SJSA1 (cell line): Measurements from ENCODE around the gene GPD2. TPM values are rescaled to one million over a fixed set of nuclear protein-coding genes. Genes with fewer than 3 reads are reported as not detected.

Source experiments
- DNase-seq, 2 experiments: peaks; one replicate each; pipeline ENCODE4 v3.0.0-alpha.2; 2015 to 2020; ENCODE audit warnings: low spot score in 2 of 2, low read depth in 1 of 2
- H3K27ac ChIP-seq: fragments of 250-450 bp; sonication (Bioruptor Pico); 2 replicates; pipeline ENCODE4 v1.5.1; 2020; ENCODE audit warnings: mild to moderate bottlenecking, moderate library complexity
- H3K27me3 ChIP-seq: fragments of 250-450 bp; sonication (Bioruptor Pico); replicated peaks from 2 replicates; pipeline ENCODE4 v1.5.1; 2020; ENCODE audit warnings: mild to moderate bottlenecking, moderate library complexity
- H3K36me3 ChIP-seq: fragments of 250-450 bp; sonication (Bioruptor Pico); 2 replicates; pipeline ENCODE4 v1.5.1; 2020; ENCODE audit warnings: mild to moderate bottlenecking
- H3K4me1 ChIP-seq: fragments of 250-450 bp; sonication (Bioruptor Pico); replicated peaks from 2 replicates; pipeline ENCODE4 v1.6.1; 2021; ENCODE audit warnings: mild to moderate bottlenecking
- H3K4me3 ChIP-seq: fragments of 250-450 bp; sonication (Bioruptor Pico); 2 replicates; pipeline ENCODE4 v1.5.1; 2020; ENCODE audit warnings: mild to moderate bottlenecking
- H3K9me3 ChIP-seq: fragments of 250-450 bp; sonication (Bioruptor Pico); replicated peaks from 2 replicates; pipeline ENCODE4 v1.5.1; 2020; ENCODE audit warnings: mild to moderate bottlenecking
- total RNA-seq: library from RNA; depleted of rRNA; stranded (reverse); fragments of >200 nt; shearing (Covaris generic); gene quantifications from 2 replicates; pipeline ENCODE4 v1.2.3, GENCODE V29; 2014

Gene GPD2
- total RNA-seq, 1 experiment from 2014 or later, result 218 TPM

GRCh38 chr2:156447761-156448160, 11.6 kb downstream of the GPD2 start:
- peaks cover 6% of the 10 kb centered on the region; the same call in 1 of the 2 replicates for H3K36me3 ChIP-seq
- H3K27me3 ChIP-seq, result no peaks in the 10 kb centered on the region
- H3K4me1 ChIP-seq, result peaks cover 14% of the 10 kb centered on the region
- no peak overlapping the region for H3K4me3 ChIP-seq
- no peak for DNase-seq
- no peaks in the 10 kb centered on the region for H3K9me3 ChIP-seq
- no peak overlapping the region for H3K27ac ChIP-seq

GRCh38 chr2:156448766-156449165, 12.6 kb downstream of the GPD2 start:
- Histone ChIP-seq H3K27me3 (no peaks in the 10 kb centered on the region), H3K36me3 (peaks cover 12% of the 10 kb centered on the region), H3K9me3 (no peaks in the 10 kb centered on the region), H3K27ac (no peak overlapping the region), H3K4me3 (no peak overlapping the region), H3K4me1 (peaks cover 14% of the 10 kb centered on the region)
- no peak for DNase-seq

- H3K4me3 ChIP-seq, result no peak overlapping the region
- H3K4me1 ChIP-seq, result peaks cover 33% of the 10 kb centered on the region
- H3K27me3 ChIP-seq, result no peaks in the 10 kb centered on the region
- DNase-seq, result no peak
- H3K27ac ChIP-seq, result no peak overlapping the region
- peaks cover 12% of the 10 kb centered on the region for H3K36me3 ChIP-seq
- H3K9me3 ChIP-seq, result no peaks in the 10 kb centered on the region
Measured at GRCh38 chr2:156452971-156453370, 16.8 kb downstream of the GPD2 start.

- H3K27ac ChIP-seq, result peak overlapping the region; percentile 51
- no peaks in the 10 kb centered on the region for H3K9me3 ChIP-seq
- H3K36me3 ChIP-seq, result peaks cover 7% of the 10 kb centered on the region
- peak in 1 of 2 experiments; percentile 51 for DNase-seq
- peaks cover 36% of the 10 kb centered on the region for H3K4me1 ChIP-seq
- H3K27me3 ChIP-seq, result no peaks in the 10 kb centered on the region
- H3K4me3 ChIP-seq, result no peak overlapping the region
Measured at GRCh38 chr2:156455361-156455975, 19.3 kb downstream of the GPD2 start.

- no peaks in the 10 kb centered on the region for H3K27me3 ChIP-seq
- peaks cover 7% of the 10 kb centered on the region for H3K36me3 ChIP-seq
- H3K4me3 ChIP-seq, result no peak overlapping the region
- peaks cover 40% of the 10 kb centered on the region for H3K4me1 ChIP-seq
- DNase-seq, result no peak
- no peak overlapping the region for H3K27ac ChIP-seq
- H3K9me3 ChIP-seq, result no peaks in the 10 kb centered on the region
Measured at GRCh38 chr2:156456616-156457015, 20.4 kb downstream of the GPD2 start.

GRCh38 chr2:156457523-156458517, 21.6 kb downstream of the GPD2 start:
- peaks cover 44% of the 10 kb centered on the region for H3K4me1 ChIP-seq
- H3K4me3 ChIP-seq, result no peak overlapping the region
- no peak overlapping the region for H3K27ac ChIP-seq
- no peak for DNase-seq
- no peaks in the 10 kb centered on the region for H3K9me3 ChIP-seq
- H3K36me3 ChIP-seq, result peaks cover 7% of the 10 kb centered on the region
- H3K27me3 ChIP-seq, result no peaks in the 10 kb centered on the region

- no peak for DNase-seq
- no peaks in the 10 kb centered on the region for H3K27me3 ChIP-seq
- no peaks in the 10 kb centered on the region for H3K9me3 ChIP-seq
- no peaks in the 10 kb centered on the region for H3K36me3 ChIP-seq
- H3K4me3 ChIP-seq, result no peak overlapping the region
- no peak overlapping the region for H3K27ac ChIP-seq
- H3K4me1 ChIP-seq, result peaks cover 50% of the 10 kb centered on the region
Measured at GRCh38 chr2:156459720-156460119, 23.5 kb downstream of the GPD2 start.

GRCh38 chr2:156464106-156464505, 27.9 kb downstream of the GPD2 start:
- H3K4me1 ChIP-seq, result peaks cover 51% of the 10 kb centered on the region
- H3K4me3 ChIP-seq, result no peak overlapping the region
- no peaks in the 10 kb centered on the region for H3K9me3 ChIP-seq
- DNase-seq, result no peak
- peaks cover 3% of the 10 kb centered on the region; the same call in 1 of the 2 replicates for H3K36me3 ChIP-seq
- no peaks in the 10 kb centered on the region for H3K27me3 ChIP-seq
- no peak overlapping the region for H3K27ac ChIP-seq

GRCh38 chr2:156465573-156465972, 29.4 kb downstream of the GPD2 start:
- Histone ChIP-seq H3K9me3 (no peaks in the 10 kb centered on the region), H3K4me1 (peaks cover 48% of the 10 kb centered on the region), H3K36me3 (peaks cover 3% of the 10 kb centered on the region; the same call in 1 of the 2 replicates), H3K27ac (no peak overlapping the region; the same call in 1 of the 2 replicates), H3K27me3 (no peaks in the 10 kb centered on the region), H3K4me3 (no peak overlapping the region)
- no peak for DNase-seq

- H3K4me1 ChIP-seq, result peaks cover 45% of the 10 kb centered on the region
- H3K27me3 ChIP-seq, result no peaks in the 10 kb centered on the region
- H3K9me3 ChIP-seq, result no peaks in the 10 kb centered on the region
- DNase-seq, result peak; percentile 47 to 53
- no peak overlapping the region for H3K4me3 ChIP-seq
- H3K36me3 ChIP-seq, result peaks cover 3% of the 10 kb centered on the region
- H3K27ac ChIP-seq, result peak overlapping the region; percentile 20
Measured at GRCh38 chr2:156466739-156467405, 30.7 kb downstream of the GPD2 start.

GRCh38 chr2:156470975-156471583, 34.9 kb downstream of the GPD2 start:
- H3K36me3 ChIP-seq, result peaks cover 2% of the 10 kb centered on the region
- H3K4me1 ChIP-seq, result peaks cover 49% of the 10 kb centered on the region
- no peak for DNase-seq
- no peaks in the 10 kb centered on the region for H3K27me3 ChIP-seq
- H3K27ac ChIP-seq, result no peak overlapping the region
- no peaks in the 10 kb centered on the region for H3K9me3 ChIP-seq
- no peak overlapping the region for H3K4me3 ChIP-seq

GRCh38 chr2:156471762-156472161, 35.6 kb downstream of the GPD2 start:
- Histone ChIP-seq H3K9me3 (no peaks in the 10 kb centered on the region), H3K27me3 (no peaks in the 10 kb centered on the region), H3K4me1 (peaks cover 49% of the 10 kb centered on the region), H3K36me3 (peaks cover 2% of the 10 kb centered on the region), H3K27ac (no peak overlapping the region), H3K4me3 (no peak overlapping the region)
- DNase-seq, result no peak

- H3K9me3 ChIP-seq, result no peaks in the 10 kb centered on the region
- DNase-seq, result no peak
- H3K4me3 ChIP-seq, result no peak overlapping the region
Measured at GRCh38 chr2:156472686-156473085, 36.5 kb downstream of the GPD2 start.

More at GRCh38 chr2:156472686-156473085, 36.5 kb downstream of the GPD2 start:
- no peaks in the 10 kb centered on the region for H3K27me3 ChIP-seq
- no peak overlapping the region for H3K27ac ChIP-seq
- peaks cover 9% of the 10 kb centered on the region for H3K36me3 ChIP-seq
- H3K4me1 ChIP-seq, result peaks cover 49% of the 10 kb centered on the region
